ENCODE results near the gene ZNF823.

Gene ZNF823

GRCh38 chr19:11675569-11675968 lies 63.2 kb downstream of the ZNF823 start:
- Mint-ChIP-seq H3K27ac (no peak overlapping the region), H3K4me3 (no peak overlapping the region), H3K4me1 (ENCODE audit: low read depth) (peaks cover 8% of the 10 kb centered on the region), H3K27me3 (peaks cover 23% of the 10 kb centered on the region), H3K36me3 (peaks cover 5% of the 10 kb centered on the region), H3K9me3 (ENCODE audit: low read depth) (peaks cover 5% of the 10 kb centered on the region)

- H3K36me3 Mint-ChIP-seq, result peaks cover 5% of the 10 kb centered on the region
Observed at GRCh38 chr19:11674067-11674492, 64.7 kb downstream of the ZNF823 start.

GRCh38 chr19:11673608-11674041 lies 65.1 kb downstream of the ZNF823 start:
- Mint-ChIP-seq H3K27me3 (peaks cover 23% of the 10 kb centered on the region), H3K4me1 (ENCODE audit: low read depth) (peaks cover 8% of the 10 kb centered on the region), H3K36me3 (peaks cover 5% of the 10 kb centered on the region), H3K9me3 (ENCODE audit: low read depth) (peaks cover 9% of the 10 kb centered on the region), H3K27ac (no peak overlapping the region), H3K4me3 (peak overlapping the region; percentile 69)

More at GRCh38 chr19:11674067-11674492, 64.7 kb downstream of the ZNF823 start:
- no peak overlapping the region for H3K27ac Mint-ChIP-seq
- H3K27me3 Mint-ChIP-seq, result peaks cover 23% of the 10 kb centered on the region
- peaks cover 8% of the 10 kb centered on the region for H3K4me1 Mint-ChIP-seq (ENCODE audit: low read depth)
- peaks cover 9% of the 10 kb centered on the region for H3K9me3 Mint-ChIP-seq (ENCODE audit: low read depth)
- H3K4me3 Mint-ChIP-seq, result peak overlapping the region; percentile 69
